Ishikawa (cell line): Measurements from ENCODE around the gene NLN.

Source experiments
- CEBPB ChIP-seq: IDR thresholded peaks from 2 replicates; pipeline ENCODE4 v1.6.1; 2012
- CREB1 ChIP-seq: IDR thresholded peaks from 2 replicates; pipeline ENCODE4 v1.6.1; 2012; ENCODE audit warnings: low read depth
- EGR1 ChIP-seq: IDR thresholded peaks from 2 replicates; pipeline ENCODE4 v1.6.1; 2012
- EP300 ChIP-seq: IDR thresholded peaks from 2 replicates; pipeline ENCODE4 v1.6.1; 2012; ENCODE audit warnings: borderline replicate concordance
- FOXM1 ChIP-seq: IDR thresholded peaks from 2 replicates; pipeline ENCODE4 v1.6.1; 2012; ENCODE audit warnings: low read depth, borderline replicate concordance
- NFIC ChIP-seq: IDR thresholded peaks from 2 replicates; pipeline ENCODE4 v1.6.1; 2012
- RAD21 ChIP-seq: IDR thresholded peaks from 2 replicates; pipeline ENCODE4 v1.6.1; 2012; ENCODE audit warnings: low read depth
- TAF1 ChIP-seq: IDR thresholded peaks from 2 replicates; pipeline ENCODE4 v1.6.1; 2012; ENCODE audit warnings: low read depth, mild to moderate bottlenecking
- TCF12 ChIP-seq: IDR thresholded peaks from 2 replicates; pipeline ENCODE4 v1.6.1; 2012; ENCODE audit warnings: low read depth
- TEAD4 ChIP-seq: IDR thresholded peaks from 2 replicates; pipeline ENCODE4 v1.6.1; 2012
- YY1 ChIP-seq: IDR thresholded peaks from 2 replicates; pipeline ENCODE4 v1.6.1; 2012; ENCODE audit warnings: low read depth
- ZBTB7A ChIP-seq: IDR thresholded peaks from 2 replicates; pipeline ENCODE4 v1.6.1; 2012; ENCODE audit warnings: low read depth
- TF ChIP-seq, protein P1 (sequence below): IDR thresholded peaks from 2 replicates; pipeline ENCODE4 v1.6.1; 2012
- TF ChIP-seq, protein P2 (sequence below): IDR thresholded peaks from 2 replicates; pipeline ENCODE4 v1.6.1; 2012
- TF ChIP-seq, protein P3 (sequence below): IDR thresholded peaks from 2 replicates; pipeline ENCODE4 v1.6.1; 2012; ENCODE audit warnings: low read depth, mild to moderate bottlenecking

NLN gene

DNA sequence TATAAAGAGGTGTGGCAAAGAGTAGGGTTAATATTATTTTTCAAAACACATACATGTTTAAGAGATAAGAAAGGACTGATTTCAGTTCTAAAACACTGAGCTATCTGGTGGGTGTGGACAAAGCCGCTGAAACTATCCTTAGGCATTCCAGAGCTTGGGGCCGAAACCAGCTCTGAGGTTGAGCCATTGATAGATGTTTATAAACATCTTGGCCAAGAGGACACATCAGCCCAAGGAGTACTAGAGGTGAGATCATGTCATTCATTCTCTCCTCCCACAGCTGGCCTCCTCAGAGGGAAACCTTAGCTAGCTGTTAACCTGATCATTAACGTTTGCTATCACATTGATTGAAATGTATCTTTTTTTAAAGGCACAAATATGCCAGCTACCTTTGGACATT, 89.9 kb downstream of the NLN start:
- TF ChIP-seq FOXM1: no peak
- TF ChIP-seq, protein P1, sequence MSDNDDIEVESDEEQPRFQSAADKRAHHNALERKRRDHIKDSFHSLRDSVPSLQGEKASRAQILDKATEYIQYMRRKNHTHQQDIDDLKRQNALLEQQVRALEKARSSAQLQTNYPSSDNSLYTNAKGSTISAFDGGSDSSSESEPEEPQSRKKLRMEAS: no peak
- TF ChIP-seq, protein P2, sequence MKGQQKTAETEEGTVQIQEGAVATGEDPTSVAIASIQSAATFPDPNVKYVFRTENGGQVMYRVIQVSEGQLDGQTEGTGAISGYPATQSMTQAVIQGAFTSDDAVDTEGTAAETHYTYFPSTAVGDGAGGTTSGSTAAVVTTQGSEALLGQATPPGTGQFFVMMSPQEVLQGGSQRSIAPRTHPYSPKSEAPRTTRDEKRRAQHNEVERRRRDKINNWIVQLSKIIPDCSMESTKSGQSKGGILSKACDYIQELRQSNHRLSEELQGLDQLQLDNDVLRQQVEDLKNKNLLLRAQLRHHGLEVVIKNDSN: no peak
- no peak for TF ChIP-seq YY1
- TF ChIP-seq TCF12: no peak
- TF ChIP-seq TEAD4: no peak
- TF ChIP-seq RAD21: no peak
- TF ChIP-seq CEBPB: no peak
- TF ChIP-seq NFIC: no peak
- no peak for TF ChIP-seq EGR1
- TF ChIP-seq EP300: no peak
- no peak for TF ChIP-seq CREB1

DNA sequence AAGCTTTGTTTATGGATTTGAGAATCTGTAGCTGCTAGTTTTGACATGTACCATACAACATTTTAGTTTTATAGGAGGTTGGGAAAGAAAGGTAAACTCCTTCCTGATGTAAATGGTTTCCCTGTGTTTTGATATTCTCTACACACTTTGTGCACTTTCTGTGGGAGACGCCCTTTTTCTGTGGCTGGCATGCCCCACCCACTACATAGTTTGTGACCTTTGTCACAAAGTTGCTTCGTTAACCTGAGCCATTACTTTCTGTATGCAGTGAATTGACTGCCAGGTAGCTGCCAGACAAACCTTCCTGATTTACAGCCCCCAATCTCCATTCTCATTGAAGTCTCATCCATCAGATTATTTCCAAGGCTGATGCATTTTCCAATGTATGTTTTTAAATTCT, 90.6 kb downstream of the NLN start:
- no peak for TF ChIP-seq EP300
- TF ChIP-seq TAF1: no peak
- no peak for TF ChIP-seq TCF12
- TF ChIP-seq, protein P2: no peak
- no peak for TF ChIP-seq RAD21
- TF ChIP-seq TEAD4: 0 out of 2 replicates have a peak, but pooled peaks have one; percentile 13
- TF ChIP-seq, protein P3, sequence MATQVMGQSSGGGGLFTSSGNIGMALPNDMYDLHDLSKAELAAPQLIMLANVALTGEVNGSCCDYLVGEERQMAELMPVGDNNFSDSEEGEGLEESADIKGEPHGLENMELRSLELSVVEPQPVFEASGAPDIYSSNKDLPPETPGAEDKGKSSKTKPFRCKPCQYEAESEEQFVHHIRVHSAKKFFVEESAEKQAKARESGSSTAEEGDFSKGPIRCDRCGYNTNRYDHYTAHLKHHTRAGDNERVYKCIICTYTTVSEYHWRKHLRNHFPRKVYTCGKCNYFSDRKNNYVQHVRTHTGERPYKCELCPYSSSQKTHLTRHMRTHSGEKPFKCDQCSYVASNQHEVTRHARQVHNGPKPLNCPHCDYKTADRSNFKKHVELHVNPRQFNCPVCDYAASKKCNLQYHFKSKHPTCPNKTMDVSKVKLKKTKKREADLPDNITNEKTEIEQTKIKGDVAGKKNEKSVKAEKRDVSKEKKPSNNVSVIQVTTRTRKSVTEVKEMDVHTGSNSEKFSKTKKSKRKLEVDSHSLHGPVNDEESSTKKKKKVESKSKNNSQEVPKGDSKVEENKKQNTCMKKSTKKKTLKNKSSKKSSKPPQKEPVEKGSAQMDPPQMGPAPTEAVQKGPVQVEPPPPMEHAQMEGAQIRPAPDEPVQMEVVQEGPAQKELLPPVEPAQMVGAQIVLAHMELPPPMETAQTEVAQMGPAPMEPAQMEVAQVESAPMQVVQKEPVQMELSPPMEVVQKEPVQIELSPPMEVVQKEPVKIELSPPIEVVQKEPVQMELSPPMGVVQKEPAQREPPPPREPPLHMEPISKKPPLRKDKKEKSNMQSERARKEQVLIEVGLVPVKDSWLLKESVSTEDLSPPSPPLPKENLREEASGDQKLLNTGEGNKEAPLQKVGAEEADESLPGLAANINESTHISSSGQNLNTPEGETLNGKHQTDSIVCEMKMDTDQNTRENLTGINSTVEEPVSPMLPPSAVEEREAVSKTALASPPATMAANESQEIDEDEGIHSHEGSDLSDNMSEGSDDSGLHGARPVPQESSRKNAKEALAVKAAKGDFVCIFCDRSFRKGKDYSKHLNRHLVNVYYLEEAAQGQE: no peak

DNA sequence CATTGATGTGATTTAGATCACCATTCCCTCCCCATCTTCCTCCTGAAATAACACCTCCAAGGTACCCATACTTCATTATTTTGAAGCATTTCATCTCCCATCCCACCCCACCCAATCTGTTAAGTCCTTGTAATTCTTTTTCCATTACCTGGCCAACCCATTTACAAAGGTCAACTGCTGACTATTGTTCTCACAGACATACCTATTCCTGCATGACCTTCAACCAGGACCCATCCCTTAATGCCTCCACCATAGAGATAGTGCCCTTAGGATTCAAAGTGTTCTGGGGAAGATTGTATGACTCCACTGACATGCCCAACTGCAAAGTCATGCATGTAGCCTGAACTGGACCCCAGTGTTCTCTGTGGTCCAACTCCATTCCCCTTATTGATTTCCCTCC, 91.2 kb downstream of the NLN start:
- TF ChIP-seq YY1 (no peak), EGR1 (no peak), NFIC (no peak), TCF12 (no peak), CREB1 (no peak), RAD21 (no peak), CEBPB (no peak), TAF1 (no peak), TEAD4 (no peak), ZBTB7A (no peak), FOXM1 (no peak), EP300 (no peak)
- TF ChIP-seq, protein P1: no peak
- TF ChIP-seq, protein P3: no peak
- TF ChIP-seq, protein P2: no peak

DNA sequence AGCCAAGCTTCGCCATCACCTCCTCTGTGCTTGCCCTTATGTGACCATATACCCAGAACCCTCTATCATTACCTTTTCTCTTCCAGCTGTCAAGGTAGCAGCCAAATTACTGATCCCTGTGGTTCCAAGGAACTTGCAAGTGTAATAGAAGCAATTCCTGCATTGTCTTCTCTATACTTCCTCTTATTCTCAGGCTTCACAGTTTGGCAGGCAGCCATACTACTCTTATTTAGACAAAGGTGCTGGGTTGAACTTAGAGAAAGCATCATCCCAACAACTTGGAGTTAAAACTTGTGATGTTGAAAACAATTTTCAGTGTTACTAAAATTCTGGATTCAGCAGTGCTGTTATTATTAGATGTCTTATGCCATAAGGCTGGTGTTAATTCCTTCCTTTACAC, 93.2 kb downstream of the NLN start:
- TF ChIP-seq, protein P1: no peak
- TF ChIP-seq FOXM1 (no peak), TCF12 (no peak), TAF1 (no peak), TEAD4 (no peak), NFIC (peak; percentile 51; the same call in 1 of the 2 replicates)

DNA sequence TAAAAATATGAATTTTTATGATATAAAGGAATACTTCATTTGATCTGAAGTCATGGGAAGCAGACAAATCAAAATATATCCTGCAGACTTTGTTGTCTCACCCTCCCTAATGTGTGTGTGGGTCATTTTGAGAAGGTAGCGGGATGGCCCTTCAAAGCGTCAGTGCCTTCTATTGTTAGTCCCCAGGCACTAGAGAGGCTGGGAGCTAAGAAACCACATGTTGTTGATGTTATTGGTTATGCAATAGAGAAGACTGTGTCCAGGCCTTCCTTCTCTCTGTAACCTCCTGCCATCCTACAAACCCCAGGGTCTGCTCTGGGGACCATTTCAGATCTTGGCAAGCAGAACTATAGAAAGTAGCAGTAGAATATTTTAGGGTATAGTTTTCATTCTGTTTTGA, 94.7 kb downstream of the NLN start:
- TF ChIP-seq YY1 (no peak), CREB1 (no peak), TEAD4 (no peak), CEBPB (no peak), TCF12 (no peak), TAF1 (no peak), EGR1 (no peak), EP300 (no peak), NFIC (no peak), ZBTB7A (no peak), RAD21 (no peak), FOXM1 (no peak)
- TF ChIP-seq, protein P3: no peak
- TF ChIP-seq, protein P1: no peak
- TF ChIP-seq, protein P2: no peak
